Activated T-helper 17 cell treated with anti-CD3 and anti-CD28 coated beads, Interleukin-2, amount 50 U/mL, for 72 hours (primary cell): ENCODE data around the gene RPL10A. TPM values are rescaled to one million over a fixed set of nuclear protein-coding genes. Genes with fewer than 3 reads are reported as not detected.

ENCODE experiments used
- ATAC-seq: fragments of 150-1000 bp; cut with Tn5 transposase; replicated peaks from 2 replicates; pipeline ENCODE4 v1.10.0; 2021; ENCODE audit warnings: mild to moderate bottlenecking, moderate library complexity
- H3K27ac Mint-ChIP-seq: one replicate; pipeline ENCODE4 v1.8.0; 2022; ENCODE audit warnings: mixed read lengths
- H3K27me3 Mint-ChIP-seq: one replicate; pipeline ENCODE4 v1.8.0; 2022; ENCODE audit warnings: mixed read lengths
- H3K36me3 Mint-ChIP-seq: one replicate; pipeline ENCODE4 v1.8.0; 2022; ENCODE audit warnings: low read depth, mild to moderate bottlenecking, mixed read lengths
- H3K4me1 Mint-ChIP-seq: one replicate; pipeline ENCODE4 v1.8.0; 2022; ENCODE audit warnings: mixed read lengths
- H3K4me3 Mint-ChIP-seq: one replicate; pipeline ENCODE4 v1.8.0; 2022; ENCODE audit warnings: mild to moderate bottlenecking, mixed read lengths
- H3K9me3 Mint-ChIP-seq: one replicate; pipeline ENCODE4 v1.8.0; 2022; ENCODE audit warnings: mixed read lengths
- total RNA-seq, 2 donors: library from RNA; stranded (reverse); gene quantifications; one replicate each; pipeline ENCODE4 v1.2.3, GENCODE V29; 2022

Gene RPL10A
- total RNA-seq, 2 donors from 2014 or later, result 1,667 to 1,900 TPM

GRCh38 chr6:35489066-35489465 lies 20.9 kb downstream of the RPL10A start:
- H3K27ac Mint-ChIP-seq, result no peak overlapping the region
- no peaks in the 10 kb centered on the region for H3K9me3 Mint-ChIP-seq
- peaks cover 15% of the 10 kb centered on the region for H3K4me1 Mint-ChIP-seq
- no peak for ATAC-seq
- H3K4me3 Mint-ChIP-seq, result no peak overlapping the region
- H3K36me3 Mint-ChIP-seq, result no peaks in the 10 kb centered on the region
- H3K27me3 Mint-ChIP-seq, result no peaks in the 10 kb centered on the region

- no peaks in the 10 kb centered on the region for H3K27me3 Mint-ChIP-seq
- H3K9me3 Mint-ChIP-seq, result no peaks in the 10 kb centered on the region
- no peak overlapping the region for H3K27ac Mint-ChIP-seq
- no peak for ATAC-seq
- H3K4me3 Mint-ChIP-seq, result no peak overlapping the region
- peaks cover 17% of the 10 kb centered on the region for H3K4me1 Mint-ChIP-seq
- no peaks in the 10 kb centered on the region for H3K36me3 Mint-ChIP-seq
These were observed 22.0 kb downstream of the RPL10A start for GRCh38 chr6:35489995-35490791.

- Mint-ChIP-seq H3K4me3 (no peak overlapping the region), H3K4me1 (peaks cover 17% of the 10 kb centered on the region), H3K27me3 (no peaks in the 10 kb centered on the region), H3K9me3 (no peaks in the 10 kb centered on the region), H3K27ac (no peak overlapping the region), H3K36me3 (no peaks in the 10 kb centered on the region)
- ATAC-seq, result no peak
These were observed 22.8 kb downstream of the RPL10A start for GRCh38 chr6:35490821-35491557.

- Mint-ChIP-seq H3K27me3 (no peaks in the 10 kb centered on the region), H3K27ac (no peak overlapping the region), H3K9me3 (no peaks in the 10 kb centered on the region), H3K36me3 (no peaks in the 10 kb centered on the region), H3K4me3 (no peak overlapping the region), H3K4me1 (peaks cover 17% of the 10 kb centered on the region)
- no peak for ATAC-seq
These were observed 23.5 kb downstream of the RPL10A start for GRCh38 chr6:35491558-35492257.

GRCh38 chr6:35492258-35492973 lies 24.2 kb downstream of the RPL10A start:
- H3K4me1 Mint-ChIP-seq, result peaks cover 17% of the 10 kb centered on the region
- ATAC-seq, result no peak
- no peaks in the 10 kb centered on the region for H3K9me3 Mint-ChIP-seq
- no peaks in the 10 kb centered on the region for H3K27me3 Mint-ChIP-seq
- peak overlapping the region; percentile 5 for H3K27ac Mint-ChIP-seq
- H3K4me3 Mint-ChIP-seq, result no peak overlapping the region
- no peaks in the 10 kb centered on the region for H3K36me3 Mint-ChIP-seq

- Mint-ChIP-seq H3K27ac (peak overlapping the region; percentile 5), H3K36me3 (no peaks in the 10 kb centered on the region), H3K27me3 (no peaks in the 10 kb centered on the region), H3K4me1 (peaks cover 16% of the 10 kb centered on the region), H3K9me3 (no peaks in the 10 kb centered on the region), H3K4me3 (no peak overlapping the region)
- no peak for ATAC-seq
These were observed 24.7 kb downstream of the RPL10A start for GRCh38 chr6:35492974-35493284.

GRCh38 chr6:35493307-35493983 lies 25.2 kb downstream of the RPL10A start:
- H3K4me3 Mint-ChIP-seq, result no peak overlapping the region
- peaks cover under 1% of the 10 kb centered on the region for H3K27me3 Mint-ChIP-seq
- H3K9me3 Mint-ChIP-seq, result no peaks in the 10 kb centered on the region
- peaks cover 13% of the 10 kb centered on the region for H3K4me1 Mint-ChIP-seq
- ATAC-seq, result no peak
- H3K27ac Mint-ChIP-seq, result peak overlapping the region; percentile 5
- H3K36me3 Mint-ChIP-seq, result no peaks in the 10 kb centered on the region

GRCh38 chr6:35494161-35494563 lies 26.0 kb downstream of the RPL10A start:
- H3K27me3 Mint-ChIP-seq, result peaks cover 5% of the 10 kb centered on the region
- no peak overlapping the region for H3K4me3 Mint-ChIP-seq
- H3K27ac Mint-ChIP-seq, result no peak overlapping the region
- H3K4me1 Mint-ChIP-seq, result peaks cover 17% of the 10 kb centered on the region
- no peaks in the 10 kb centered on the region for H3K36me3 Mint-ChIP-seq
- ATAC-seq, result no peak
- H3K9me3 Mint-ChIP-seq, result no peaks in the 10 kb centered on the region

- Mint-ChIP-seq H3K27me3 (peaks cover 9% of the 10 kb centered on the region), H3K4me1 (peaks cover 17% of the 10 kb centered on the region)
- no peak for ATAC-seq
These were observed 27.2 kb downstream of the RPL10A start for GRCh38 chr6:35495258-35496035.

GRCh38 chr6:35496036-35496840 lies 28.0 kb downstream of the RPL10A start:
- Mint-ChIP-seq H3K4me1 (peaks cover 17% of the 10 kb centered on the region), H3K4me3 (peak overlapping the region; percentile 59), H3K27me3 (peaks cover 12% of the 10 kb centered on the region), H3K27ac (no peak overlapping the region), H3K36me3 (no peaks in the 10 kb centered on the region), H3K9me3 (no peaks in the 10 kb centered on the region)
- no peak for ATAC-seq

More at GRCh38 chr6:35495258-35496035, 27.2 kb downstream of the RPL10A start:
- no peaks in the 10 kb centered on the region for H3K36me3 Mint-ChIP-seq
- H3K27ac Mint-ChIP-seq, result no peak overlapping the region
- H3K4me3 Mint-ChIP-seq, result peak overlapping the region; percentile 59
- no peaks in the 10 kb centered on the region for H3K9me3 Mint-ChIP-seq

- peaks cover 15% of the 10 kb centered on the region for H3K27me3 Mint-ChIP-seq
- peaks cover 17% of the 10 kb centered on the region for H3K4me1 Mint-ChIP-seq
- no peaks in the 10 kb centered on the region for H3K9me3 Mint-ChIP-seq
- no peak within 1 kb of the TSS for H3K27ac Mint-ChIP-seq
- H3K36me3 Mint-ChIP-seq, result no peaks in the 10 kb centered on the region
- H3K4me3 Mint-ChIP-seq, result peak within 1 kb of the TSS; percentile 71
- ATAC-seq, result peak; percentile 77
These were observed 28.8 kb downstream of the RPL10A start, which contains the start of gene TEAD3 for GRCh38 chr6:35496841-35497570. Gene TEAD3, minus strand, starts transcription at chr6:35497079.
